PC-9 (cell line): ENCODE measurements around the gene NDE1. TPM values are rescaled to one million over a fixed set of nuclear protein-coding genes. Genes with fewer than 3 reads are reported as not detected.

Source experiments
- BruUV-seq: library from RNA; stranded (reverse); fragments of 400-500 nt; replicated peaks from 2 replicates; lab custom pipeline; 2021; lab: Mats Ljungman, UMichigan
- CTCF ChIA-PET: fragments of 300-600 bp; sonication (Branson Sonifier 250); formaldehyde crosslinking; loops from one replicate; lab custom pipeline; 2022; ENCODE audit warnings: antibody characterized with exemption; lab: Charles Lee
- POLR2A ChIA-PET: fragments of 300-600 bp; sonication (Branson Sonifier 250); formaldehyde crosslinking; loops from one replicate; lab custom pipeline; 2022; ENCODE audit warnings: antibody characterized with exemption; ENCODE audit not compliant: unreplicated experiment; lab: Charles Lee
- DNase-seq, 2 experiments: peaks; one replicate each; pipeline versions ENCODE4 v3.0.0 to v3.0.0-alpha.2; 2015 to 2022; ENCODE audit warnings: mixed read lengths in 1 of 2
- H2AFZ ChIP-seq: fragments of 200-600 bp; sonication (generic); 2 replicates; pipeline ENCODE4 v1.8.1; 2017; ENCODE audit warnings: antibody characterized with exemption
- H3F3A ChIP-seq: fragments of 200-600 bp; sonication (generic); 2 replicates; pipeline ENCODE4 v1.8.1; 2017; ENCODE audit warnings: antibody characterized with exemption, mild to moderate bottlenecking, low read depth; ENCODE audit not compliant: insufficient read depth
- H3K27ac ChIP-seq: fragments of 200-600 bp; sonication (generic); 2 replicates; pipeline ENCODE4 v1.6.1; 2016; ENCODE audit warnings: mixed run types
- H3K27me3 ChIP-seq: fragments of 200-600 bp; sonication (generic); 2 replicates; pipeline ENCODE4 v1.6.1; 2016; ENCODE audit warnings: low read depth, mixed run types; ENCODE audit not compliant: insufficient read depth
- H3K36me3 ChIP-seq: fragments of 200-600 bp; sonication (generic); 2 replicates; pipeline ENCODE4 v1.6.1; 2016; ENCODE audit warnings: low read depth, mixed run types
- H3K4me1 ChIP-seq: fragments of 200-600 bp; sonication (generic); replicated peaks from 2 replicates; pipeline ENCODE4 v1.6.1; 2016; ENCODE audit warnings: mixed run types; ENCODE audit not compliant: insufficient read depth
- H3K4me2 ChIP-seq: fragments of 200-600 bp; sonication (generic); 2 replicates; pipeline ENCODE4 v1.6.1; 2017; ENCODE audit warnings: mixed run types
- H3K4me3 ChIP-seq: fragments of 200-600 bp; sonication (generic); 2 replicates; pipeline ENCODE4 v1.6.1; 2016; ENCODE audit warnings: mixed run types
- H3K79me2 ChIP-seq: fragments of 200-600 bp; sonication (generic); 2 replicates; pipeline ENCODE4 v1.6.1; 2017; ENCODE audit warnings: low read depth, mixed run types
- H3K9me2 ChIP-seq: fragments of 200-600 bp; sonication (generic); 2 replicates; pipeline ENCODE4 v1.8.1; 2017; ENCODE audit warnings: mild to moderate bottlenecking; ENCODE audit not compliant: insufficient read depth
- H3K9me3 ChIP-seq: fragments of 200-600 bp; sonication (generic); 2 replicates; pipeline ENCODE4 v1.8.1; 2016; ENCODE audit warnings: low read depth; ENCODE audit not compliant: insufficient read depth
- H4K20me1 ChIP-seq: fragments of 200-600 bp; sonication (generic); 2 replicates; pipeline ENCODE4 v1.8.1; 2017; ENCODE audit not compliant: insufficient read depth
- CTCF ChIP-seq: fragments of 200-600 bp; sonication (generic); conservative IDR thresholded peaks from 2 replicates; pipeline ENCODE4 v1.6.1; 2017; ENCODE audit warnings: mixed run types, antibody characterized with exemption, mild to moderate bottlenecking, moderate library complexity
- EZH2 ChIP-seq: fragments of 200-600 bp; sonication (generic); IDR thresholded peaks from 2 replicates; pipeline ENCODE4 v1.8.0; 2017; ENCODE audit warnings: antibody characterized with exemption, low read depth
- intact Hi-C: fragments of 100-400 bp; cut with micrococcal nuclease; formaldehyde crosslinking; loops from one replicate; pipeline ENCODE4 v1.10.0; 2022; ENCODE audit not compliant: unreplicated experiment
- total RNA-seq: library from RNA; stranded (reverse); gene quantifications from 2 replicates; pipeline ENCODE4 v1.2.3, GENCODE V29; 2021

The NDE1 gene
- total RNA-seq, 1 experiment from 2014 or later, result 119 TPM

DNA sequence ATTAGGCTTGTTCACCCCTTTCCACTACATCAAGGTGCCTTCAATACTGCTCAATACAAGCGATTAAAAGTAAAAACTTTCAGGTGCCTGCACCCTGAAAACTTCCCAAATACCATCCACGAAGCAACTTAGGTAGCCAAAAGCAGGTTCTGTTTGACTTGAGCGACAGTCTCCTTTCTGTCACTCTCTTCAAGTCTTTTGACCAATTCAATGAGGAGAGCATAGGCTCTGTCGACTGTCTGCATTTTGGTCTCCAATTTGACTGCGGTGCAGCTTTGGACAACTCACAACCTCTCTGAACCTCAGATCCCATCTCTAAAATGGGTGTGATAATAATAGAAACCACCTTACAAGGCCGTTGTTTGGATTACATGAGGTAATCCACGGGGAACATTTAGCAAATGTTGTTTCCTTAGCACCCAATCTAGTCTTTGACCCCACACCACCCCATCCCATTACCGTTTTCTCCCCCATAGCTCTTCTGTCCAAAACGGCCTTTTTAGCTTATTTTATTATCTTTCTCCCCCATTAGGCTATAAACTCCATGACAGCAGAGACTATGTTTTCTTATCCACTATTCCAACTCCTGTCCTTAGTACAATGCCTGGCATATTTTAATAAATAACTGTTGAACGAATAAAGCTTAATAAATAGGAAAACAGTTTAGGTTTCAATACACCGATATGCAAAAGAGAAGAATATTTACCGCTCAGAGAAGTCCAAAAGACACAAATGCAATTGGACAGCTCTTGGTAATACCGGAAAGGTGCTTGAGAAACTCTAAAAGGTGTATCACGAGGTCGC is 8.1 kb upstream of the NDE1 start:
- Histone ChIP-seq H3K4me2 (peak overlapping the region; percentile 83), H3K4me3 (peak overlapping the region; percentile 75), H3K27ac (peak overlapping the region; percentile 97), H3K4me1 (peaks cover 33% of the 10 kb centered on the region), H3K36me3 (no peaks in the 10 kb centered on the region; the same call in 1 of the 2 replicates), H3K9me3 (no peaks in the 10 kb centered on the region), H3K9me2 (no peaks in the 10 kb centered on the region), H3K79me2 (peaks cover 31% of the 10 kb centered on the region), H2AFZ (peak overlapping the region; percentile 85), H3F3A (peaks cover 37% of the 10 kb centered on the region), H3K27me3 (no peaks in the 10 kb centered on the region), H4K20me1 (no peaks in the 10 kb centered on the region)
- no peak for TF ChIP-seq EZH2
- no peak for TF ChIP-seq CTCF
- intact Hi-C loops, result loop anchor here (2.0 kb wide), 1 partner anchor 51 kb away; no protein-coding TSS in a partner anchor
- ChIA-PET CTCF (interaction anchor here (0.7 kb wide), 2 partner anchors 29 to 404 kb away, joined by 5 to 22 read pairs; no protein-coding TSS in a partner anchor), POLR2A (interaction anchor here (0.6 to 0.7 kb wide), 4 partner anchors 28 to 671 kb away, joined by 3 to 35 read pairs (median 4); no protein-coding TSS in a partner anchor)
- no peak for DNase-seq
- no TSS peak for BruUV-seq

GRCh38 chr16:15642557-15643047 is 7.4 kb upstream of the NDE1 start:
- Histone ChIP-seq H3K27me3 (no peaks in the 10 kb centered on the region), H3F3A (peaks cover 37% of the 10 kb centered on the region), H3K9me2 (no peaks in the 10 kb centered on the region), H3K4me2 (peak overlapping the region; percentile 83), H3K27ac (peak overlapping the region; percentile 97), H3K36me3 (no peaks in the 10 kb centered on the region; the same call in 1 of the 2 replicates), H3K4me1 (peaks cover 33% of the 10 kb centered on the region), H2AFZ (peak overlapping the region; percentile 85), H4K20me1 (no peaks in the 10 kb centered on the region), H3K79me2 (peaks cover 31% of the 10 kb centered on the region), H3K4me3 (peak overlapping the region; percentile 75), H3K9me3 (no peaks in the 10 kb centered on the region)
- DNase-seq, result peak; percentile 79 to 84
- intact Hi-C loops, result loop anchor here (2.0 kb wide), 1 partner anchor 52 kb away; no protein-coding TSS in a partner anchor
- ChIA-PET POLR2A (interaction anchor here (0.6 to 0.7 kb wide), 8 partner anchors 10 to 1067 kb away, joined by 3 to 35 read pairs (median 4); no protein-coding TSS in a partner anchor), CTCF (interaction anchor here (0.6 to 0.7 kb wide), 4 partner anchors 16 to 403 kb away, joined by 4 to 22 read pairs (median 6); no protein-coding TSS in a partner anchor)
- BruUV-seq, result TSS peak; percentile 73
- TF ChIP-seq EZH2 (no peak), CTCF (peak; percentile 54; the same call in 1 of the 2 replicates)
